GM23338 (cell line): ENCODE measurements around the gene PHTF2. TPM values are rescaled to one million over a fixed set of nuclear protein-coding genes. Genes with fewer than 3 reads are reported as not detected.
"Not testable (repeated sequence)": the region's sequence is repeated elsewhere in the genome, so short reads cannot be mapped to it uniquely, and the experiment has no call there.

Source experiments
- ATAC-seq: fragments of 200-7000 bp; cut with Tn5 transposase; 3 replicates; pipeline ENCODE4 v1.9.1; 2020
- DNase-seq: peaks from one replicate; pipeline ENCODE4 v3.0.0-alpha.2; 2015; ENCODE audit warnings: low spot score
- H2AFZ ChIP-seq: fragments of 200-600 bp; sonication (generic); 2 replicates; pipeline ENCODE4 v1.8.0; 2016; ENCODE audit warnings: antibody characterized with exemption, mild to moderate bottlenecking, moderate library complexity
- H3F3A ChIP-seq: fragments of 200-600 bp; sonication (generic); replicated peaks from 2 replicates; pipeline ENCODE4 v1.8.0; 2017; ENCODE audit warnings: antibody characterized with exemption, mixed run types, low read depth
- H3K27ac ChIP-seq: fragments of 200-600 bp; sonication (generic); 2 replicates; pipeline ENCODE4 v1.6.1; 2016; ENCODE audit warnings: low read depth
- H3K27me3 ChIP-seq: fragments of 200-600 bp; sonication (generic); 2 replicates; pipeline ENCODE4 v1.8.0; 2016; ENCODE audit warnings: mild to moderate bottlenecking, mixed run types, moderate library complexity; ENCODE audit not compliant: insufficient read depth
- H3K36me3 ChIP-seq: fragments of 200-600 bp; sonication (generic); 2 replicates; pipeline ENCODE4 v1.8.0; 2016; ENCODE audit warnings: mild to moderate bottlenecking; ENCODE audit not compliant: insufficient read depth
- H3K4me1 ChIP-seq: fragments of 200-600 bp; sonication (generic); 2 replicates; pipeline ENCODE4 v1.8.0; 2016; ENCODE audit warnings: mild to moderate bottlenecking, moderate library complexity; ENCODE audit not compliant: insufficient read depth
- H3K4me2 ChIP-seq: fragments of 200-600 bp; sonication (generic); 2 replicates; pipeline ENCODE4 v1.7.1; 2017; ENCODE audit warnings: mixed run types
- H3K4me3 ChIP-seq: fragments of 200-600 bp; sonication (generic); 2 replicates; pipeline ENCODE4 v1.6.1; 2016; ENCODE audit warnings: mixed run types
- H3K79me2 ChIP-seq: fragments of 200-600 bp; sonication (generic); replicated peaks from 2 replicates; pipeline ENCODE4 v1.8.0; 2017; ENCODE audit warnings: mild to moderate bottlenecking; ENCODE audit not compliant: insufficient read depth
- H3K9me2 ChIP-seq: fragments of 200-600 bp; sonication (generic); 2 replicates; pipeline ENCODE4 v1.8.0; 2017; ENCODE audit not compliant: insufficient read depth
- H4K20me1 ChIP-seq: fragments of 200-600 bp; sonication (generic); replicated peaks from 2 replicates; pipeline ENCODE4 v1.8.0; 2017; ENCODE audit warnings: mild to moderate bottlenecking; ENCODE audit not compliant: insufficient read depth
- H3K27ac Mint-ChIP-seq: 2 replicates; pipeline ENCODE4 v1.8.0; 2020; ENCODE audit warnings: inconsistent platforms, mild to moderate bottlenecking, moderate library complexity, mixed read lengths
- H3K27me3 Mint-ChIP-seq: 3 replicates; pipeline ENCODE4 v1.8.0; 2022; ENCODE audit warnings: low read depth, mild to moderate bottlenecking, moderate library complexity, mixed read lengths, inconsistent platforms; ENCODE audit not compliant: insufficient read depth, poor library complexity
- H3K36me3 Mint-ChIP-seq: 3 replicates; pipeline ENCODE4 v1.8.0; 2021; ENCODE audit warnings: low read depth, mild to moderate bottlenecking, inconsistent platforms, moderate library complexity, mixed read lengths
- H3K4me1 Mint-ChIP-seq: 3 replicates; pipeline ENCODE4 v1.8.0; 2020; ENCODE audit warnings: mild to moderate bottlenecking, inconsistent platforms, mixed read lengths
- H3K4me3 Mint-ChIP-seq: 3 replicates; pipeline ENCODE4 v1.8.0; 2021; ENCODE audit warnings: moderate library complexity, mild to moderate bottlenecking, inconsistent platforms, mixed read lengths
- H3K9me3 Mint-ChIP-seq: 3 replicates; pipeline ENCODE4 v1.8.0; 2020; ENCODE audit warnings: moderate library complexity, mild to moderate bottlenecking, inconsistent platforms, mixed read lengths
- CREB1 ChIP-seq: fragments of 250-450 bp; sonication (Bioruptor Pico); IDR thresholded peaks from 2 replicates; pipeline ENCODE4 v1.5.0; 2020; ENCODE audit warnings: low read depth, mild to moderate bottlenecking, moderate library complexity
- CTCF ChIP-seq, 2 experiments: fragments of 200-600 bp in 1 of 2; sonication (generic) in 1 of 2; conservative IDR thresholded peaks; 2 replicates each; pipeline versions ENCODE4 v1.5.1 to v1.6.1; 2016 to 2017; ENCODE audit warnings: antibody characterized with exemption in 2 of 2, low read depth in 2 of 2, mild to moderate bottlenecking in 2 of 2, moderate library complexity in 1 of 2
- EZH2 ChIP-seq: fragments of 200-600 bp; sonication (generic); IDR thresholded peaks from one replicate; pipeline ENCODE4 v1.8.0; 2017; ENCODE audit warnings: antibody characterized with exemption, mild to moderate bottlenecking, low read depth; ENCODE audit not compliant: unreplicated experiment
- EZH2phosphoT487 ChIP-seq: fragments of 200-600 bp; sonication (generic); IDR thresholded peaks from one replicate; pipeline ENCODE4 v1.8.1; 2018; ENCODE audit warnings: antibody characterized with exemption; ENCODE audit not compliant: unreplicated experiment
- REST ChIP-seq: IDR thresholded peaks from one replicate; pipeline ENCODE4 v1.6.1; 2018; ENCODE audit warnings: antibody characterized with exemption; ENCODE audit not compliant: unreplicated experiment
- polyA plus RNA-seq: library from polyadenylated mRNA; unstranded; fragments of >200 nt; fragmentation: Nextera tagmentation; extraction: Ambion mirVana; gene quantifications from 2 replicates; pipeline ENCODE4 v1.2.1, GENCODE V29; 2016
- total RNA-seq: library from RNA; depleted of rRNA; stranded (reverse); fragments of >200 nt; shearing (Covaris generic); gene quantifications from 2 replicates; pipeline ENCODE4 v1.2.3, GENCODE V29; 2014

The PHTF2 gene
- total and polyA plus RNA-seq, 2 experiments from 2014 or later: 14.6 to 24.1 TPM

DNA sequence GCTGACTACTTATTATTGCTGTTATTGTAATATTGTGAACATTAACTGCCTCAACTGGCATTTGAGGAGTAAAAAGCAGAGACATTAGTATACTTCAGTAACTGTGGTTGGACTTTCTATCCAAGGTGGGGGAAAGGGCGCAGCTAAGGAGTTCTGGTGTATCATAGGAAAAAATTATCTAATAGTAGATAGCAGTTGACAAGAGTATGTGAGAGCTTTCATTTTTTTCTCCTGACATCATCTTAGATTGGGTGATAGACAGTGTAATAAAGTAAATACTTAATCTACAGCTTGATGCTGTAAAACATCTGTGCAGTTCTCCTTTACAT lies 68.9 kb downstream of the PHTF2 start (continued):
- TF ChIP-seq REST (no peak), EZH2phosphoT487 (no peak), CTCF (conservative IDR thresholded peaks at IDR 0.05; ENCODE audit: low read depth in 2 of 2) (no peak), EZH2 (no peak), CREB1 (no peak)

GRCh38 chr7:77872256-77872655 lies 73.7 kb downstream of the PHTF2 start:
- H3K36me3 Mint-ChIP-seq: peaks cover 20% of the 10 kb centered on the region
- not testable (repeated sequence) for H3K4me3 Mint-ChIP-seq, ATAC-seq, H3K4me2 ChIP-seq, H3K27ac Mint-ChIP-seq, H3K4me3 ChIP-seq, H3K9me3 Mint-ChIP-seq, H3K4me1 Mint-ChIP-seq, H3K36me3 ChIP-seq, H3K4me1 ChIP-seq, H3K27me3 Mint-ChIP-seq, H3K27ac ChIP-seq, H2AFZ ChIP-seq, H3K79me2 ChIP-seq, H3K27me3 ChIP-seq, H4K20me1 ChIP-seq, H3F3A ChIP-seq
- DNase-seq: peak; percentile 24
- H3K9me2 ChIP-seq: peaks cover 11% of the 10 kb centered on the region

DNA sequence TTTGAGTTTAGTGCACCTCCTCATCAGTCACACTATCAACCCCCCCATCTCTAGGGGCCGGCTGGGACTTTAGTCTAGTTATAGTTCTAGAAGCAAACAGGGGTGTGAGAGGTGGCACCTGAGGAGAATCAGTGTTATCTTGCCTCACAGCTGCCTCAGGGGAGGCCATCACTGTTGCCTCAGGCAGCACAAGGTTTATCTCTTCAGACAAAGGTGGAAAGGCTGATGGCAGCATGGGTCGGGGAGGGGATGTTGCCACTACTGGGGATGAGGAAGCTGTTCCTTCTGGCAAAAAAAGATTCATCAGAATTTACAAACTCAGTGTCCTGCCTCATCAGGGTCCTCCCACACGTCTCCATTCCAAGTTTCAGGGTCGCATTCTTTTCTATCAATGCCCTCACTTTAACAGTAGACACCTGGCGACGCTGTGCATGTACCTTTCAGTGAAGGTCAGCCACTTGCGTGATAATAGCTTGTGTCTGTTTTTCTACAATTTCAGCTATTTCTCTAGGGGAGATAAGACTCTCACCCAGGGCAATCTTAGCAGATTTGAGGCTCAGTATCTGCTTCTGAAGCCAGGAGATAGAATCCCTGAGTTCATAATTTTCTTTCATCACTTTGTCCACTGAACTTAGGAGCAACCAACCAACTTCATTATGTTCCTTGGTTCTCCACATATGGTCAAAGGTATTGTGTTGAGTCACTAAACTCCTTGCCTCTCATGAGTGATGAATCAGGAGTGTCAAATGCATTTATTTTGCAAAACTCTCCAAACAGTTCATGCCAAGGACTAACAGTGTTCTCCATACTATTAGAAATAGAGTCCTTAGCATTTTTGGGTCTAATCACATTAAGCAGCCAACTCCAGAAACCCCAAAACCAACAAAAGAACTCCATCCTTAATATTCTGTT lies 75.1 kb downstream of the PHTF2 start:
- not testable (repeated sequence) for H3K27ac ChIP-seq, H3K4me2 ChIP-seq

More for the DNA sequence above, 75.1 kb downstream of the PHTF2 start:
- DNase-seq, H2AFZ ChIP-seq, H3K27me3 Mint-ChIP-seq, H3K27ac Mint-ChIP-seq, ATAC-seq, H4K20me1 ChIP-seq, H3K4me1 ChIP-seq, H3K9me3 Mint-ChIP-seq, H3K36me3 ChIP-seq, H3F3A ChIP-seq, H3K4me3 ChIP-seq, H3K79me2 ChIP-seq, H3K4me3 Mint-ChIP-seq, H3K27me3 ChIP-seq: not testable (repeated sequence)
- H3K4me1 Mint-ChIP-seq: peaks cover 13% of the 10 kb centered on the region
- peaks cover 20% of the 10 kb centered on the region for H3K36me3 Mint-ChIP-seq
- H3K9me2 ChIP-seq: peaks cover 11% of the 10 kb centered on the region
